Osteocyte (in vitro differentiated cells): ENCODE data around the gene DMD. TPM values are rescaled to one million over a fixed set of nuclear protein-coding genes. Genes with fewer than 3 reads are reported as not detected.
A peak's percentile ranks its signal among the peaks of the same experiment; 100 is the strongest.

ENCODE experiments used
- DNase-seq: peaks from one replicate; pipeline ENCODE4 v3.0.0; 2021; ENCODE audit warnings: mixed read lengths; ENCODE audit not compliant: unreplicated experiment; ENCODE audit errors: extremely low spot score
- H3K27ac Mint-ChIP-seq: one replicate; pipeline ENCODE4 v1.8.0; 2021; ENCODE audit warnings: mild to moderate bottlenecking, mixed read lengths; ENCODE audit not compliant: unreplicated experiment
- H3K27me3 Mint-ChIP-seq: one replicate; pipeline ENCODE4 v1.8.0; 2021; ENCODE audit warnings: mixed read lengths; ENCODE audit not compliant: unreplicated experiment
- H3K36me3 Mint-ChIP-seq: one replicate; pipeline ENCODE4 v1.8.0; 2021; ENCODE audit warnings: mixed read lengths; ENCODE audit not compliant: unreplicated experiment
- H3K4me1 Mint-ChIP-seq: one replicate; pipeline ENCODE4 v1.8.0; 2021; ENCODE audit warnings: mixed read lengths; ENCODE audit not compliant: unreplicated experiment
- H3K4me3 Mint-ChIP-seq: one replicate; pipeline ENCODE4 v1.8.0; 2021; ENCODE audit warnings: mild to moderate bottlenecking, moderate library complexity, mixed read lengths; ENCODE audit not compliant: unreplicated experiment
- H3K9me3 Mint-ChIP-seq: one replicate; pipeline ENCODE4 v1.8.0; 2021; ENCODE audit warnings: mixed read lengths; ENCODE audit not compliant: unreplicated experiment
- CTCF ChIP-seq: fragments of 200-600 bp; sonication (generic); IDR thresholded peaks from 2 replicates; pipeline ENCODE4 v1.5.0; 2021; ENCODE audit warnings: antibody characterized with exemption, mild to moderate bottlenecking, moderate library complexity
- total RNA-seq: library from RNA; stranded (reverse); gene quantifications from 2 replicates; pipeline ENCODE4 v1.2.1, GENCODE V29; 2021

The DMD gene
- total RNA-seq, 1 donor from 2014 or later = 317 TPM

GRCh38 chrX:31132821-31133241 is 2078.5 kb downstream of the DMD start:
- Mint-ChIP-seq H3K27me3 (no peaks in the 10 kb centered on the region), H3K36me3 (peaks cover 48% of the 10 kb centered on the region), H3K4me1 (peaks cover 5% of the 10 kb centered on the region), H3K4me3 (no peak overlapping the region), H3K9me3 (peaks cover 3% of the 10 kb centered on the region), H3K27ac (no peak overlapping the region)
- TF ChIP-seq CTCF = no peak
- no peak for DNase-seq

- TF ChIP-seq CTCF = no peak
- Mint-ChIP-seq H3K36me3 (peaks cover 58% of the 10 kb centered on the region), H3K9me3 (no peaks in the 10 kb centered on the region), H3K27ac (no peak overlapping the region), H3K4me1 (peaks cover 11% of the 10 kb centered on the region), H3K27me3 (no peaks in the 10 kb centered on the region), H3K4me3 (no peak overlapping the region)
- DNase-seq = no peak
These were observed 2080.7 kb downstream of the DMD start for GRCh38 chrX:31130457-31131220.

GRCh38 chrX:31128855-31129254 is 2082.5 kb downstream of the DMD start:
- Mint-ChIP-seq H3K27ac (no peak overlapping the region), H3K36me3 (peaks cover 69% of the 10 kb centered on the region), H3K4me1 (peaks cover 19% of the 10 kb centered on the region), H3K4me3 (no peak overlapping the region), H3K9me3 (no peaks in the 10 kb centered on the region), H3K27me3 (no peaks in the 10 kb centered on the region)
- DNase-seq = no peak
- TF ChIP-seq CTCF = no peak

GRCh38 chrX:31127716-31128115 is 2083.6 kb downstream of the DMD start:
- Mint-ChIP-seq H3K27me3 (no peaks in the 10 kb centered on the region), H3K4me3 (no peak overlapping the region), H3K4me1 (peaks cover 19% of the 10 kb centered on the region), H3K36me3 (peaks cover 66% of the 10 kb centered on the region), H3K9me3 (no peaks in the 10 kb centered on the region), H3K27ac (peak overlapping the region; percentile 73)
- DNase-seq = no peak
- no peak for TF ChIP-seq CTCF

GRCh38 chrX:31126205-31126604 is 2085.1 kb downstream of the DMD start:
- H3K27me3 Mint-ChIP-seq = no peaks in the 10 kb centered on the region
- H3K4me1 Mint-ChIP-seq = peaks cover 19% of the 10 kb centered on the region

More at GRCh38 chrX:31126205-31126604, 2085.1 kb downstream of the DMD start:
- no peak for TF ChIP-seq CTCF
- Mint-ChIP-seq H3K4me3 (no peak overlapping the region), H3K36me3 (peaks cover 62% of the 10 kb centered on the region), H3K27ac (peak overlapping the region; percentile 54), H3K9me3 (no peaks in the 10 kb centered on the region)
- DNase-seq = no peak
